Suprapubic skin (tissue), 4 donors: ENCODE data around the gene ZBTB20.

Source experiments
- EP300 ChIP-seq: sonication (generic); formaldehyde crosslinking; IDR thresholded peaks from one replicate; pipeline ENCODE4 v1.6.1; 2017; ENCODE audit warnings: antibody characterized with exemption
- POLR2AphosphoS5 ChIP-seq, 3 donors: sonication (generic); formaldehyde crosslinking; IDR thresholded peaks; one replicate each; pipeline ENCODE4 v1.6.1; 2017; ENCODE audit warnings: antibody characterized with exemption in 3 of 3
- TF ChIP-seq, protein P1 (sequence below), 2 donors: fragments of 200-600 bp in 1 of 2; fragments of 450-650 bp in 1 of 2; sonication (generic) in 1 of 2; IDR thresholded peaks; one replicate each; pipeline ENCODE4 v1.5.1; 2016 to 2019; ENCODE audit warnings: antibody characterized with exemption in 2 of 2, mild to moderate bottlenecking in 1 of 2, moderate library complexity in 1 of 2

DNA sequence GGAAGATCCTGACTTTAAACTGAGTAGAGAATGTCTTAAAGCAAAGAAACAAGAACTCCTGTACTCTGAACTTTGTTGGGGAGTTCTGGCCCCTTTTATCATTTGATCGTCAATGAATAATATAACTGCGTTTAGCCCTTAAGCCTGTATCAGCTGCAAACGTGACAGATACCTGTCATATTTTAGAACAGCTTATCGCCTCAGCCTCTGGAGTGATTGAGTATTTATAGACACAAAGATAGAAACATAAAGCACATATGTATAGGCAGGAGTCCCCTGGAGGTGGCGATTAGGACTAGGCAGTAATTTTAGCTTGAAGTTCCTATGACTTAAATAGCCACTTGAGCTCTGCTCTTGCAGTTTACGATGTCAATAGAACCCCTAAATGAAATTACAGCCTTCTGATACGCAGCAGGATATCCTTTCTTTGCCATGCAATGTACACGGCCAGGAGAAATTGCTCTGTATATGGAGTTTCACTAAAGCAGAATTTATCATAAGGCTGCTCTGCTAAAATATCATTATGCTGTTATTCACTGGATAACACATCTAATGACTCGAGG is 531.5 kb downstream of the ZBTB20 start:
- no peak for TF ChIP-seq POLR2AphosphoS5 (IDR thresholded peaks at IDR 0.05)
- TF ChIP-seq, protein P1, sequence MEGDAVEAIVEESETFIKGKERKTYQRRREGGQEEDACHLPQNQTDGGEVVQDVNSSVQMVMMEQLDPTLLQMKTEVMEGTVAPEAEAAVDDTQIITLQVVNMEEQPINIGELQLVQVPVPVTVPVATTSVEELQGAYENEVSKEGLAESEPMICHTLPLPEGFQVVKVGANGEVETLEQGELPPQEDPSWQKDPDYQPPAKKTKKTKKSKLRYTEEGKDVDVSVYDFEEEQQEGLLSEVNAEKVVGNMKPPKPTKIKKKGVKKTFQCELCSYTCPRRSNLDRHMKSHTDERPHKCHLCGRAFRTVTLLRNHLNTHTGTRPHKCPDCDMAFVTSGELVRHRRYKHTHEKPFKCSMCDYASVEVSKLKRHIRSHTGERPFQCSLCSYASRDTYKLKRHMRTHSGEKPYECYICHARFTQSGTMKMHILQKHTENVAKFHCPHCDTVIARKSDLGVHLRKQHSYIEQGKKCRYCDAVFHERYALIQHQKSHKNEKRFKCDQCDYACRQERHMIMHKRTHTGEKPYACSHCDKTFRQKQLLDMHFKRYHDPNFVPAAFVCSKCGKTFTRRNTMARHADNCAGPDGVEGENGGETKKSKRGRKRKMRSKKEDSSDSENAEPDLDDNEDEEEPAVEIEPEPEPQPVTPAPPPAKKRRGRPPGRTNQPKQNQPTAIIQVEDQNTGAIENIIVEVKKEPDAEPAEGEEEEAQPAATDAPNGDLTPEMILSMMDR (IDR thresholded peaks at IDR 0.05) = no peak
- no peak for TF ChIP-seq EP300
